Measurements from ENCODE around the gene PHTF2. TPM values are rescaled to one million over a fixed set of nuclear protein-coding genes. Genes with fewer than 3 reads are reported as not detected.

PHTF2 gene
- total RNA-seq, 1 experiment from 2014 or later = 52.0 TPM

GRCh38 chr7:77908664-77909063 lies 110.1 kb downstream of the PHTF2 start:
- H3K27ac ChIP-seq = no peak overlapping the region
- no peaks in the 10 kb centered on the region for H3K79me2 ChIP-seq (ENCODE audit: low read depth)
- H3K36me3 ChIP-seq (ENCODE audit: low read depth) = no peaks in the 10 kb centered on the region
- no peak overlapping the region for H2AFZ ChIP-seq
- no peaks in the 10 kb centered on the region for H3F3A ChIP-seq (ENCODE audit: insufficient read depth, low read depth)
- H3K9me3 ChIP-seq (ENCODE audit: insufficient read depth, low read depth) = no peaks in the 10 kb centered on the region
- H3K4me2 ChIP-seq = no peak overlapping the region
- DNase-seq = no peak
- no TSS peak for BruUV-seq (replicated peaks)
- ChIA-PET CTCF (no interaction called here), POLR2A (ENCODE audit: unreplicated experiment) (interaction anchor here (0.6 to 0.7 kb wide), 2 partner anchors 107 to 1615 kb away, joined by 3 to 8 read pairs; no protein-coding TSS in a partner anchor)
- intact Hi-C loops (cut with micrococcal nuclease; ENCODE audit: unreplicated experiment) = no loop called here
- no peaks in the 10 kb centered on the region for H3K4me1 ChIP-seq (replicated peaks; ENCODE audit: insufficient read depth)
- no peaks in the 10 kb centered on the region for H4K20me1 ChIP-seq (ENCODE audit: insufficient read depth)
- no peak for TF ChIP-seq EZH2 (IDR thresholded peaks at IDR 0.05; ENCODE audit: low read depth)
- TF ChIP-seq, protein P1, sequence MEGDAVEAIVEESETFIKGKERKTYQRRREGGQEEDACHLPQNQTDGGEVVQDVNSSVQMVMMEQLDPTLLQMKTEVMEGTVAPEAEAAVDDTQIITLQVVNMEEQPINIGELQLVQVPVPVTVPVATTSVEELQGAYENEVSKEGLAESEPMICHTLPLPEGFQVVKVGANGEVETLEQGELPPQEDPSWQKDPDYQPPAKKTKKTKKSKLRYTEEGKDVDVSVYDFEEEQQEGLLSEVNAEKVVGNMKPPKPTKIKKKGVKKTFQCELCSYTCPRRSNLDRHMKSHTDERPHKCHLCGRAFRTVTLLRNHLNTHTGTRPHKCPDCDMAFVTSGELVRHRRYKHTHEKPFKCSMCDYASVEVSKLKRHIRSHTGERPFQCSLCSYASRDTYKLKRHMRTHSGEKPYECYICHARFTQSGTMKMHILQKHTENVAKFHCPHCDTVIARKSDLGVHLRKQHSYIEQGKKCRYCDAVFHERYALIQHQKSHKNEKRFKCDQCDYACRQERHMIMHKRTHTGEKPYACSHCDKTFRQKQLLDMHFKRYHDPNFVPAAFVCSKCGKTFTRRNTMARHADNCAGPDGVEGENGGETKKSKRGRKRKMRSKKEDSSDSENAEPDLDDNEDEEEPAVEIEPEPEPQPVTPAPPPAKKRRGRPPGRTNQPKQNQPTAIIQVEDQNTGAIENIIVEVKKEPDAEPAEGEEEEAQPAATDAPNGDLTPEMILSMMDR (conservative IDR thresholded peaks at IDR 0.05) = no peak
- H3K4me3 ChIP-seq = no peak overlapping the region
- H3K27me3 ChIP-seq (ENCODE audit: insufficient read depth, low read depth) = no peaks in the 10 kb centered on the region
- H3K9me2 ChIP-seq (ENCODE audit: insufficient read depth) = no peaks in the 10 kb centered on the region

DNA sequence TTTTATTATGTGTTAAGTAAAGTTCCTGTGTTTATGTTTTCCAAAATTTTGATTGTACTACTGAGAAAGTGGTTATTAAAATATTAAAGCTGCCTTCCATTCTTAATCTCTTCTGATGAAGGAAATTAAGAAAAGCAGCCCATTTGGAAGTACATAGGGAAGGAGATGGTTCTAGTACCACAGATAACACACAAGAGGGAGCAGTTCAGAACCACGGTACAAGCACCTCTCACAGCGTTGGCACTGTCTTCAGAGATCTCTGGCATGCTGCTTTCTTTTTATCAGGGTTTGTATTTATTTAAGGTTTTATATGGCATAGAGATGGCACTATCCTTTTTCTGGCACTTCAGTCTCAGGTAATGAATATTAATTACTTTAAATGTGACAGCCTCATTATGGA lies 111.6 kb downstream of the PHTF2 start:
- Histone ChIP-seq H2AFZ (no peak overlapping the region), H3F3A (ENCODE audit: insufficient read depth, low read depth) (no peaks in the 10 kb centered on the region), H3K27me3 (ENCODE audit: insufficient read depth, low read depth) (no peaks in the 10 kb centered on the region), H3K4me3 (no peak overlapping the region), H3K27ac (no peak overlapping the region), H3K36me3 (ENCODE audit: low read depth) (no peaks in the 10 kb centered on the region), H3K4me2 (no peak overlapping the region), H3K79me2 (ENCODE audit: low read depth) (no peaks in the 10 kb centered on the region), H4K20me1 (ENCODE audit: insufficient read depth) (no peaks in the 10 kb centered on the region), H3K4me1 (replicated peaks; ENCODE audit: insufficient read depth) (no peaks in the 10 kb centered on the region), H3K9me3 (ENCODE audit: insufficient read depth, low read depth) (no peaks in the 10 kb centered on the region), H3K9me2 (ENCODE audit: insufficient read depth) (no peaks in the 10 kb centered on the region)
- ChIA-PET POLR2A (ENCODE audit: unreplicated experiment) (no interaction called here), CTCF (no interaction called here)
- no TSS peak for BruUV-seq (replicated peaks)
- intact Hi-C loops (cut with micrococcal nuclease; ENCODE audit: unreplicated experiment) = no loop called here
- TF ChIP-seq, protein P1 (conservative IDR thresholded peaks at IDR 0.05) = no peak
- no peak for TF ChIP-seq EZH2 (IDR thresholded peaks at IDR 0.05; ENCODE audit: low read depth)
- DNase-seq = no peak

- DNase-seq = no peak
- H4K20me1 ChIP-seq (ENCODE audit: insufficient read depth) = no peaks in the 10 kb centered on the region
- H3K4me2 ChIP-seq = no peak overlapping the region
- ChIA-PET POLR2A (ENCODE audit: unreplicated experiment) (interaction anchor here (0.6 to 0.7 kb wide), 2 partner anchors 72 to 101 kb away, joined by 7 to 15 read pairs; no protein-coding TSS in a partner anchor), CTCF (interaction anchor here (0.5 to 0.7 kb wide), 2 partner anchors 232 to 261 kb away, joined by 3 to 4 read pairs; no protein-coding TSS in a partner anchor)
- TF ChIP-seq EZH2 (IDR thresholded peaks at IDR 0.05; ENCODE audit: low read depth) = no peak
- TF ChIP-seq, protein P1 (conservative IDR thresholded peaks at IDR 0.05) = no peak
- no peaks in the 10 kb centered on the region for H3K27me3 ChIP-seq (ENCODE audit: insufficient read depth, low read depth)
- no peak overlapping the region for H3K27ac ChIP-seq
- H3K79me2 ChIP-seq (ENCODE audit: low read depth) = no peaks in the 10 kb centered on the region
- no peaks in the 10 kb centered on the region for H3F3A ChIP-seq (ENCODE audit: insufficient read depth, low read depth)
- BruUV-seq (replicated peaks) = no TSS peak
- no peaks in the 10 kb centered on the region for H3K9me3 ChIP-seq (ENCODE audit: insufficient read depth, low read depth)
- H3K36me3 ChIP-seq (ENCODE audit: low read depth) = no peaks in the 10 kb centered on the region
- H2AFZ ChIP-seq = no peak overlapping the region
- no peaks in the 10 kb centered on the region for H3K4me1 ChIP-seq (replicated peaks; ENCODE audit: insufficient read depth)
- H3K9me2 ChIP-seq (ENCODE audit: insufficient read depth) = no peaks in the 10 kb centered on the region
- no peak overlapping the region for H3K4me3 ChIP-seq
- intact Hi-C loops (cut with micrococcal nuclease; ENCODE audit: unreplicated experiment) = no loop called here
Observed at GRCh38 chr7:77912293-77912692, 113.7 kb downstream of the PHTF2 start.

Data from PC-9 (cell line).